Activated gamma-delta T cell (primary cell): Measurements from ENCODE around the gene MAML2.
"Not testable (repeated sequence)": the region's sequence is repeated elsewhere in the genome, so short reads cannot be mapped to it uniquely, and the experiment has no call there.

Source experiments
- DNase-seq: peaks from one replicate; lab custom pipeline; 2025; lab: John Stamatoyannopoulos, UW

The MAML2 gene

GRCh38 chr11:96293109-96293508 is 49.9 kb downstream of the MAML2 start:
- no peak for DNase-seq

- no peak for DNase-seq
Observed at GRCh38 chr11:96292291-96293010, 50.5 kb downstream of the MAML2 start.

- no peak for DNase-seq
Observed at GRCh38 chr11:96290631-96291030, 52.4 kb downstream of the MAML2 start.

- DNase-seq: no peak
Observed at GRCh38 chr11:96290031-96290430, 53.0 kb downstream of the MAML2 start.

GRCh38 chr11:96288915-96289314 is 54.1 kb downstream of the MAML2 start:
- DNase-seq: no peak

- DNase-seq: no peak
Observed at GRCh38 chr11:96287822-96288439, 55.1 kb downstream of the MAML2 start.

- not testable (repeated sequence) for DNase-seq
Observed at GRCh38 chr11:96285985-96286384, 57.0 kb downstream of the MAML2 start.

- no peak for DNase-seq
Observed at GRCh38 chr11:96284917-96285316, 58.1 kb downstream of the MAML2 start.

- DNase-seq: no peak
Observed at GRCh38 chr11:96284401-96284800, 58.6 kb downstream of the MAML2 start.

- DNase-seq: no peak
Observed at GRCh38 chr11:96282625-96283220, 60.3 kb downstream of the MAML2 start.

GRCh38 chr11:96280444-96280843 is 62.6 kb downstream of the MAML2 start:
- no peak for DNase-seq

- DNase-seq: no peak
Observed at GRCh38 chr11:96279896-96280290, 63.1 kb downstream of the MAML2 start.

GRCh38 chr11:96279018-96279895 is 63.7 kb downstream of the MAML2 start:
- DNase-seq: no peak

- no peak for DNase-seq
Observed at GRCh38 chr11:96278039-96278897, 64.7 kb downstream of the MAML2 start.

GRCh38 chr11:96277696-96278038 is 65.3 kb downstream of the MAML2 start:
- DNase-seq: no peak

- DNase-seq: no peak
Observed at GRCh38 chr11:96276836-96277235, 66.2 kb downstream of the MAML2 start.

- no peak for DNase-seq
Observed at GRCh38 chr11:96275801-96276594, 67.0 kb downstream of the MAML2 start.

- no peak for DNase-seq
Observed at GRCh38 chr11:96273507-96273906, 69.5 kb downstream of the MAML2 start.

GRCh38 chr11:96272529-96273222 is 70.3 kb downstream of the MAML2 start:
- DNase-seq: no peak

- no peak for DNase-seq
Observed at GRCh38 chr11:96271777-96272176, 71.2 kb downstream of the MAML2 start.
